Cardiac fibroblast (primary cell): Measurements from ENCODE around the gene HIGD1B.

Experiments used
- DNase-seq, 2 donors: peaks; one replicate each; pipeline versions ENCODE4 v3.0.0 to v3.0.0-alpha.2; 2010; ENCODE audit warnings: low read depth in 2 of 2
- H3K4me3 ChIP-seq, 2 donors: replicated peaks in 1 of 2; 1 replicate in 1 of 2; 2 replicates in 1 of 2; pipeline ENCODE4 v1.5.1; 2011; ENCODE audit warnings: low read depth in 2 of 2, low read length in 2 of 2, mild to moderate bottlenecking in 2 of 2, moderate library complexity in 1 of 2
- TF ChIP-seq, protein P1 (sequence below): IDR thresholded peaks from one replicate; pipeline ENCODE4 v1.5.1; 2011; ENCODE audit warnings: low read depth, mild to moderate bottlenecking, low read length, inconsistent platforms

HIGD1B gene

DNA sequence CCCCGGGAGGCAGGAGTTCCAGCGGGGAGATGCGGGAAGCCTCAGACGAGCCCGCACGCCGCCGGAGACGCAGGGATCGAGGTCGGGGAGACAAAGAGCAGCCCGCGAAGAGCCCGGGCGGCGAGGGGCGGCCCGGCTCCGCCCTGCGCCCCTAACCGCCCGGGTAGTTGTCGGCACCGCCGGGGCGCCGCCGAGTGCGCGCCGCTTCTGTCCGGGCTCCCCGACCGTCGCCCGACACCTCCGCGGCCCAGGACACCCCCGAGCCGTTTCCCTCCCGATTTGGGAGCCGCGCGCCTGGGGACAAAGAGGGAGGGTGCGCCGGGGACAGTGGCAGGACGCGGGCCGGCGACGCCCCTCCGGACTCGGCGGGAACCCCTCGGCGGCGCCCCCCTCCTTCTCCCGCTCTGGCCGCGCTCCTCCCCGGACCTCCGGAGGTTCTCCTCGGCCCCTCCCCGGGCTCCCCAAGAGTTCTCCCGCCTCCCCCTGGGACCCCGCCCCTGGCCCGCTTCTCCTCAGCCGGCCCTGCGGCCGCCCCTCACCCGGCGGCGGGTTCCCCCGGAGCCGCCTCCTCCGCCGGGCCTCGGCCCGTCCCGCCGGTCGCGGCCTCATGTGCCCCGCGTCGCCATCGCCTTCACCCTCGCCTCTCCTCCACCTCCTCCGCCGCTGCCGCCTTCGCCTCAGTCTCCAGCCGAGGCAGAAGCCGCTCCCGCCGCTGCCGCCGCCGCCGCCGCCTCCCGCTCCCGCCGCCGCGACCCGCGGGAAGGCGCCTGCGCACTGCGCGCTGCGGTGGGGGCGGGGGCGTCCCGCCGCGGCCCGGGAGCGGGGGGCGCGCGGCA is 17.9 kb upstream of the HIGD1B start, which contains the start of gene GJC1:
Gene GJC1 (minus strand): TSS at position 765 of the 836 bp plus-strand sequence. CDS start 24,470 bp downstream, outside the sequence.
- DNase-seq, result peak; percentile 28 to 38
- peak within 1 kb of the TSS; percentile 69 to 78 for H3K4me3 ChIP-seq
- TF ChIP-seq, protein P1, sequence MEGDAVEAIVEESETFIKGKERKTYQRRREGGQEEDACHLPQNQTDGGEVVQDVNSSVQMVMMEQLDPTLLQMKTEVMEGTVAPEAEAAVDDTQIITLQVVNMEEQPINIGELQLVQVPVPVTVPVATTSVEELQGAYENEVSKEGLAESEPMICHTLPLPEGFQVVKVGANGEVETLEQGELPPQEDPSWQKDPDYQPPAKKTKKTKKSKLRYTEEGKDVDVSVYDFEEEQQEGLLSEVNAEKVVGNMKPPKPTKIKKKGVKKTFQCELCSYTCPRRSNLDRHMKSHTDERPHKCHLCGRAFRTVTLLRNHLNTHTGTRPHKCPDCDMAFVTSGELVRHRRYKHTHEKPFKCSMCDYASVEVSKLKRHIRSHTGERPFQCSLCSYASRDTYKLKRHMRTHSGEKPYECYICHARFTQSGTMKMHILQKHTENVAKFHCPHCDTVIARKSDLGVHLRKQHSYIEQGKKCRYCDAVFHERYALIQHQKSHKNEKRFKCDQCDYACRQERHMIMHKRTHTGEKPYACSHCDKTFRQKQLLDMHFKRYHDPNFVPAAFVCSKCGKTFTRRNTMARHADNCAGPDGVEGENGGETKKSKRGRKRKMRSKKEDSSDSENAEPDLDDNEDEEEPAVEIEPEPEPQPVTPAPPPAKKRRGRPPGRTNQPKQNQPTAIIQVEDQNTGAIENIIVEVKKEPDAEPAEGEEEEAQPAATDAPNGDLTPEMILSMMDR, result no peak

DNA sequence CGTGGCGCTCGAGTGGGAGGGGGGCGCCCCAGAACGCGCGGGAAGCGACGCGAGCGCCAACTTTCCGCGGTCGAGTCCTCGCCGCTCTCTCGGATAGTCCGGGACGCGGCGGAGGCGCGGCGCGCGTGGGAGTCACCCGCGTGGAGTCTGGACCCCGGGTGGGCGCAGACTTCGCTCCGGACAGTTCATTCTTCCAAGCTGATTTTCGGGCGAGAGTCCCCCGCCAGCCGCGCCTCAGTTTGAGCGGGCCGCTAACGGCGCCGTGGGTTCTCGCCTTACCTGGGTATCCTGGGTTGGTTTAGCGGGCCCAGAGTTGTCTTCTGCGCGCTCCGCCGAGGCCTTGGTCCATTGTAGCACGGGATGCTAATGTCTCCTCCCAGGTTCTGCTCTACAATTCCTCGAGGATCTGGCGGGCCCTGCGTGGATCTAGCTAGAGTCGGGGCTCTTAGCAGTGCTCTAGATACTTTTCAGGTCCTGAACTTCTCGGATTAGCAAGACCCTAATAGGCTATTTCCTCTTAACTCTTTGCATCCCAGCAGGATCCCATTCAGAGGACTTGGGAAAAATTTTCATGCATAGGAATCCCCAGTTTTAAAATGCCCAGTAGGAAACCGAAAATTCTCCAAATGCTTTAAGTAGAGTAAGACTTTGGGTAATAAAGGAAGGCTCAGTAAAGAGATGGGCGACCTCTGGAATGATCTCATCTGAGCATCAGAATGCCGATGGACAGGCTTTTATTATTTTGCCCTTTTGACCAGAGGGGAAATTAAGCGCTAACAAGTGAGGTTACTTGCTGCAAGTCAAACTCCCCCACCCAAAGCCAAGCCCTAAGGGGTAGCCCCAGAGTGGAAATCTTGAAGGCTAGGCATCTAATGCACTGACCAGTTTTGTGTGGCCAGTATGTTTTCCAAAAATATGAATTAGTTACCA is 17.1 kb upstream of the HIGD1B start:
- peak; percentile 45 to 47 for DNase-seq
- TF ChIP-seq, protein P1, result no peak

DNA sequence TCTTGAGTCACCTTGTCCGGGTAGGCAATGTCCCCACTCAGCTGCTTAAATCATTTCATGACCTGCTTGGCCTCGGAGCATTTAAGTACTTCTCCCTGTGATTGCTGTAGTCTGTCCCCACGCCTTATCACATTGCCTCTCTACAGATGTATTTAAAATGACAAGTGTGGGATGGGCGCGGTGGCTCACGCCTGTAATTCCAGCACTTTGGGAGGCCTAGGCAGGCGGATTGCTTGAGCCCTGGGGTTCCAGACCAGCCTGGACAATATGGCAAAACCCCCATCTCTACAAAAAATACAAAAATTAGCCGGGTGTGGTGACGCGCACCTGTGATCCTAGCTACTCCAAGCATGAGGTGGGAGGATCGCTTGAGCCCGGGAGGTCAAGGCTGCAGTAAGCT is 16.3 kb upstream of the HIGD1B start:
- TF ChIP-seq, protein P1, result no peak
- DNase-seq, result no peak
- no peak overlapping the region for H3K4me3 ChIP-seq

More for the DNA sequence above, 17.1 kb upstream of the HIGD1B start:
- peak overlapping the region; percentile 64 to 78 for H3K4me3 ChIP-seq

DNA sequence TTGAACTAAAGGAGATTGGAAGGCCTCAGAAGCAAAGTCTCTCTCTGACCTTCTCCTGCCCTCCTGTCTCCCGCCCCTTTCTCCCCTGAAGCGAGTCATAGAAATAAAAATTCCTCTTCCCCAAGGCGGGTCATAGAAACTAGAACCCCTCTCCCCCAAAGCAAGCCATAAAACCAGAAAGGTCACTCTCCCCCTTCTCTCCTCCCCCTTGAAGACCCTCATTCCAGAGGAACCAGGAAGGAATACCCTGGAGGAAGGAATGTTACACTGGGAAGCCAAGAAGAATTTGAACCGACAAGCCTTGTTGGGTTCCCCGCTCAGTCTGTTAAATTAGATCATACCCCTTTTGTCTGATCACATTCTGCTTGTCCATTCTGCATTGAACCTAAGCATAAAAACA is 14.9 kb upstream of the HIGD1B start:
- no peak for DNase-seq
- TF ChIP-seq, protein P1, result no peak
- no peak overlapping the region for H3K4me3 ChIP-seq

DNA sequence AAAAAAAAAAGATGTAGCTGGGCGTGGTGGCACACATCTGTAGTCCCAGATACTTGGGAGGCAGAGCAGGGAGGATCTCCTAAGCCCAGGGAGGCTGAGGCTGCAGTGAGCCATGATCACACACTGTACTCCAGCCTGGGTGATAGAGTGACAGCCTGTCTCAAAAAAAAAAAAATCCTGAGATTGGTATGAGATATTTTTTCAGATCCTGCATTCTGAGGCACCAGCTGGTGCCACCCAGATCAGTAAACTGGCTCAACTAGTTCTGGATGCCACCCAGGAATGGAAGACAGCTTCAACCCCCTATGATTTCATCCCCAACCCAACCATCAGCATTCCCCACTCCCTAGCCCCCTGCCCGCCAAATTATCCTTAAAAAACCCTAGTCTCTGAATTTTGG is 10.5 kb upstream of the HIGD1B start:
- no peak for DNase-seq
- no peak overlapping the region for H3K4me3 ChIP-seq
- TF ChIP-seq, protein P1, result no peak

DNA sequence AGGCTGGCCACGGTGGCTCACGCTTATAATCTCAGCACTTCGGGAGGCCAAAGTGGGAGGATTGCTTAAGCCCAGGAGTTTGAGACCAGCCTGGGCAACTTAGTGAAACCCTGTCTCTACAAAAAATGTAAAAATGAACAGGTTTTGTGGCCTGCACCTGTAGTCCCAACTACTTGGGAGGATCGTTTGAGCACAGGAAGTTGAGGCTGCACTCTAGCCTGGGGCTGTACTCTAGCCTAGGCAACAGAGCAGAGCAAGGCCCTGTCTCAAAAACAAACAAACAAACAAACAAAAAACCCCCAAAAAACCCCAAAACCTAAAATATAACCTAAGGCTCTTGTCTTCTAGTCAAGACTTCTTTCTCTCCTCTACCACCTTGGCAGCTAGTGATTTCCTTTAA is 7.4 kb upstream of the HIGD1B start:
- H3K4me3 ChIP-seq, result no peak overlapping the region
- no peak for DNase-seq
- TF ChIP-seq, protein P1, result no peak
